ENCODE data around the gene XYLT1.
"Not testable (repeated sequence)": the region's sequence is repeated elsewhere in the genome, so short reads cannot be mapped to it uniquely, and the experiment has no call there.

Gene XYLT1, protein sequence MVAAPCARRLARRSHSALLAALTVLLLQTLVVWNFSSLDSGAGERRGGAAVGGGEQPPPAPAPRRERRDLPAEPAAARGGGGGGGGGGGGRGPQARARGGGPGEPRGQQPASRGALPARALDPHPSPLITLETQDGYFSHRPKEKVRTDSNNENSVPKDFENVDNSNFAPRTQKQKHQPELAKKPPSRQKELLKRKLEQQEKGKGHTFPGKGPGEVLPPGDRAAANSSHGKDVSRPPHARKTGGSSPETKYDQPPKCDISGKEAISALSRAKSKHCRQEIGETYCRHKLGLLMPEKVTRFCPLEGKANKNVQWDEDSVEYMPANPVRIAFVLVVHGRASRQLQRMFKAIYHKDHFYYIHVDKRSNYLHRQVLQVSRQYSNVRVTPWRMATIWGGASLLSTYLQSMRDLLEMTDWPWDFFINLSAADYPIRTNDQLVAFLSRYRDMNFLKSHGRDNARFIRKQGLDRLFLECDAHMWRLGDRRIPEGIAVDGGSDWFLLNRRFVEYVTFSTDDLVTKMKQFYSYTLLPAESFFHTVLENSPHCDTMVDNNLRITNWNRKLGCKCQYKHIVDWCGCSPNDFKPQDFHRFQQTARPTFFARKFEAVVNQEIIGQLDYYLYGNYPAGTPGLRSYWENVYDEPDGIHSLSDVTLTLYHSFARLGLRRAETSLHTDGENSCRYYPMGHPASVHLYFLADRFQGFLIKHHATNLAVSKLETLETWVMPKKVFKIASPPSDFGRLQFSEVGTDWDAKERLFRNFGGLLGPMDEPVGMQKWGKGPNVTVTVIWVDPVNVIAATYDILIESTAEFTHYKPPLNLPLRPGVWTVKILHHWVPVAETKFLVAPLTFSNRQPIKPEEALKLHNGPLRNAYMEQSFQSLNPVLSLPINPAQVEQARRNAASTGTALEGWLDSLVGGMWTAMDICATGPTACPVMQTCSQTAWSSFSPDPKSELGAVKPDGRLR

DNA sequence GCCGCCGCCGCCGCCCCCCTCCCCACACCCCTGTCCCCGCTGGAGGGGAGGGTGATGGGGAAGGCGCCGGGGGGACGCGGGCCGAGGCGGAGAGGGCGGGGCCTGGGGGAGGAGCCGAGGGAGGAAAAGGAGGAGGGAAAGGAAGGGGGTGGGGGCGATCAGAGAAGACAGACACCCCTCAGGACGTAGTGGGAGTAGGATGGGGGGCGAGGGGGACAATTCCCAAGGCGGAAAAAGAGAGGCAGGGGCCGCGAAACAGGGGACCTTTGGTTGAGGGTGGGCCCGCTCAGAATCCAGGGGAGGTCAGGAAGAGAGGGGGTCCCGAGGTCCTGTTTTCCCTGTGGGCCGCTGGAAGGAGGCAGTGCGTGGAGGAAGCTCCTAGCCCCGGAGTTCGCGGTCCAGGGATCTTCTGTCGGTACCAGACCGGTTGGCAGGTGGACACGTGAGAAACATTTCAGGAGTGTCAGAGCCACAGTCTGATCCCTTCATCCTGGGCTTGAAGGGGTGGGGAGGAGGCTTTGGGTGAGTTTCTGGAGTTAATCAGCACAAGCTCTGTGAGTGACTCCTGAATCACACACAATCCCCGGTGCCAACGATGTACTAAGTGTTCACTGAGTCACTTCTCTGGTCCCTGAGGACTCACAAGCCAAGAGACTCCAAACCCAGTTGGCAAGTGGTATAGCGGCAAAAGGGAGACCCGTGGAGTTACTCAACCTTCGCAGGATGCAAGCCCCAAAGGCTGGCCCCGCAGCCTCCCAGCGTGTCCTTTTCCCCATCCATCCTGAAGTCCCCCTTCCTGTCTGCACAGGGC is at the start of gene XYLT1:
TSS of gene XYLT1 (minus strand) at position 53 of the 811 bp plus-strand sequence. CDS start 164 bp downstream, outside the sequence.
- no peak for DNase-seq

DNA sequence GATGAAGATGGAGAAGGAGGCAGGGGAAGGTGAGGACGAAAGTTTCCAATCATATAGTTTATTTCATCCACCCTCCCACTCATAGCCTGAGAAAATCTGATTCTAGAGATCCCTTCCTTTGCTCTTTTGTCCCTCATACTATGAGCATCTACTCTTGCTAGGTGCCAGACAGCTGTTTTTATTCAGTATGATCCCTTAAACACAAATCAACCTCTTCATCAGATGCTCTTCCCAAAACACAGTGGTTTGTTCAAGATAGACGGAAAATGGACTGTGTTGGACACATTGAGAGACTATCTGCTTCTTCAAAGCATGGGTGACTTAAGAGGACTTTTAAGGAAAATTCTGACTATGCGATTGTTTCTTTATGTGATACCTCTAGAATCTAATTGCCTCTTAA is 49.4 kb upstream of the XYLT1 start:
- DNase-seq: no peak

DNA sequence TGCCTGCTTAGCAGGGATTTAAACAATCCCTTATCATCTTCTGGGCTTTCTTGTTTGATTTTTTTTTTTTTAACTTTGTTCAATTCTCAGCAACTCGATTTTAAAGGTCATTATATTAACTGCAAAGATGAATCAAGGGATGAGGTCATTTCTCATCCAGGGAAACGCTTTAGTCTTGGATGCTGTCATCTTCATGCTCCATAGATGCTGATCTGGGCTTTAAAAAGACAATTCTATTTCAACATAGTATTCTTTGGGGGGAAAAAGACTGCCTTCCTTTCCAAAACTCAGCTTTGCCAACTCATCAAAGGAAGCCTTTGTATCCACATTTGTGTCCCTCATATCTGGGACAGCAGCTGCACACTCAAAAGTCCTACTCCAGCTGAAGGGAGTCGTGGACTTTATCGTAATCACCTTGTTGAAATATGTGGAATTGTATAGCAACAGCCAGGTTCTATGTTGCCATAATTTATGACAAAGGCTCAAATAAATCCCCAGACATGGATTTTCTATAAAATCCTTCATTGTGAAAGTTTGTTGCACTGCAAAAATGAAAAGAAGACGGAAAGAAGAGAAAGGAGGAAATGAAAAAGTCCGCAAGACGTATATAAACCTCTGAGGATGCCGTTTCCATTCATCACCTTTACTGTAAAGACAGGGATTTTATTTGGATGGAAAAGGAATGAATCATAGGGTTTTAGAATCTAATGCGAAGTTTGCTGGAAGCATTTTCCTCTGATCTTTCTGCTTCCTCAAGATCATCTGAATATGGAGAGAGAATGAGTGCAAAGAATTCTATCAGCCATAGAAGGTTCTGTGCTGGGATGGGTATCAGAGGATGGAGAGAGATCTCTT is 48.6 kb upstream of the XYLT1 start:
- no peak for DNase-seq

DNA sequence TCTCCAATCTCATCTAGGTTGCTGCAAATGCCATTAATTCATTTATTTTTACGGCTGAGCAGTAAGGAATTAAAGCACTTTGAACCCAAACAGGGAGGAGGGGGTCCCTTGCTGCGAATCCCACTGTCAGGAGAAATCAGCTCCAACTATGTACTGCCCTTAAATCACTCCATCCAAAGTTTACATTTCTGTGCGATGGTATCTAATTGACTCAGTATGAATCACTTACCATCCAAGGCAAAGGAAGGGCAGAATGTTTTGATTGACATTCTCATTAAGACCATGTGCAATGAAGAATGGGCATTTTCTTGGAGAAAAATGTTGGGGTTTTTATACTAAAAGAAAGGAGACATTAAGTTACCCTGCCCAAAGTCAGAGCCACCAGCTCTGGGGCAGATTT is 47.7 kb upstream of the XYLT1 start:
- no peak for DNase-seq

DNA sequence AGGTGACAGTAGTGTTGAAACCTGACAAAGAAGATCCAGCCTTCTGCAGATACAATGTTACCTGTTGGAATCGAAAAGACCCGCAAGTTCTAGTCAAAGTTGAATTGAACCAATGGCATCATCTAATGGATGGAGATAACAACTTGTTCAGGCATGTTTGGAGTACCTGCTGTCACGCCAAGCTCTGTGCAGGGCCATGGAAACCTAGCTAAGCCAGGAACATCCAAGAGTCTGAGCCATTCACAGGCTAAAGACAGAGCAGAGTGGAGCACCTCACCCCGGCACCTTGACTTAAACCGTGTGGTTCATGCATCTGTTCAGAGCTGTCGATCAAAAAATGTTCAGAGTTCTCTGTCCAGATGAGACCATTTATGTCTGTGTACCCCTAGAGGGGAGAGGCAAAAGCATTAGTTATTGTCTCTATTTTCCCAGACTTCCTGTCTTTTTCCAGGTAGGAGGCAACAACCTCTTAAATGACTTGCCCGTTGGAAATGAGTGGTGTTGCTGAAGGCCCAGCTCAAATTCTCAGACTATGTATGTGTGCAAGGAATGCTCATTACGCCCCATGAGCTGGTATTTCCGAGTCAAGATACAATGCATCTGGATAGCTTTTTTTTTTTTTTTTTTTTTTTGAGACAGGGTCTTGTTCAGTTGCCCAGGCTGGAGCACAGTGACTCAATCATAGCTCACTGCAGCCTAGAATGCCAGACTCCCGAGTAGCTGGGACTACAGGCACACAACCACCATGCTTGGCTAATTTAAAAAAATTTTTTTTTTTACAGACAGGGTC is 44.9 kb upstream of the XYLT1 start:
- DNase-seq: no peak

DNA sequence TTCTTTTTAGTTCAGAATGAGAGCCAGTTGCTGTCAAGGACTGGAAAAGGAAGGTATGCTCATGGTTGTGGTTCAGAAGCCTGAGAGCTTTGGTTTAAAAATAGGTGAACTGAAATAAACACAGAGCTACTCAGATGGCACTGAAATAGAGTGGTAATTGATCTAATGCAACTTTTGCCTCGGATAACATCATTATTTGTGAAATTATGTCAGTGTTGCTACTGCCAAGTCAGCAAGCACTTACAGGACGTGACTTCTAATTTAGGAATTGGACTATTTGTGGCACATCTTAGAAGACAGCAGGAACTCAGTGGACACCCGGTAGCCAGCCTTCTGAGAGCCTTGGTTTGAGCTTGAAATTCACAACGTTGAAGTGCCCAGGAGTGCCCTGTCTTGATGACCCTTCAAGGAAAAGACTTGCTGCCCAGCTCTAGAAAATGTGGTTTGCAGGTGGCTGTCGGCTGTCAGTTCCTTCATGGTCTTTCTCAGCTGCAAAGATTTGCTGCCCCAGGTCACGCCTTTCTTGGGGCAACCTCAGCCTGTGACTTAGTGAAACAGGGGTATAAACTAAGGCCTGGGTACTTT is 42.0 kb upstream of the XYLT1 start:
- no peak for DNase-seq

DNA sequence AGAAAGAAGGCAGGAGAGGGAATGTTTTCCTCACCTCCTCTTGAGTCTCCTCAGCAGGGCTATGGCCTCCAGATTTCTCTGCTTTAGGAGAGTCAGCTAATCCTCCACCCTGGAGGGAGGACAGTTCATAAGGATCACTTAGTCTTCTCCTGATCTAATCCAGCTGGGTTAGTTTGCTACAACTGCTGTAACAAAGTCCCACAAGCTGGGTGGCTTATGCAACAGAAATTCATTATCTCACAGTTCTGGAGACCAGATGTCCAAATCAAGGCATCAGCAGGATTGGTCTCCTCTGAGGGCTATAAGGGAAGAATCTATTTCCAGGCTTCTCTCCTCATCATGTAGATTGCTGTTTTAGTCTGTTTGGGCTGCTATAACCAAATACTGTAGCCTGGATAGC is 40.6 kb upstream of the XYLT1 start:
- DNase-seq: no peak

DNA sequence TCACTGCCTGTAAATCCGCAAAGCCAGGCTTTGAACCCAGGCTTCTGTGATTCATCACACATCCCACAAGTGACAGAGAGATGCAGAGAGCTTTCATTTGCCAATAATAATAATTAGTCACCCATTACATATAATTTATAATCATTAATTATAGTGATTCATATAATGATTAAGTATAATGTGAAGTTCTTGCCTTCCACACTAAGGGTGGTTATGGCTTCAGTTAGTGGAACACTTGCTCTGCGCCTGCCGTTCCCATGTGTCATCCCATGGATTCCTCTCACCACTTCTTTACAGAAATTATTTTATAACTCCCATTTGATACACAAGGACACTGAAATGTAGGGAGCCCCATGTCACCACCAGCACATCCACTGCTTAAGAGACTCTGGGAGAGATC is 39.8 kb upstream of the XYLT1 start:
- no peak for DNase-seq

DNA sequence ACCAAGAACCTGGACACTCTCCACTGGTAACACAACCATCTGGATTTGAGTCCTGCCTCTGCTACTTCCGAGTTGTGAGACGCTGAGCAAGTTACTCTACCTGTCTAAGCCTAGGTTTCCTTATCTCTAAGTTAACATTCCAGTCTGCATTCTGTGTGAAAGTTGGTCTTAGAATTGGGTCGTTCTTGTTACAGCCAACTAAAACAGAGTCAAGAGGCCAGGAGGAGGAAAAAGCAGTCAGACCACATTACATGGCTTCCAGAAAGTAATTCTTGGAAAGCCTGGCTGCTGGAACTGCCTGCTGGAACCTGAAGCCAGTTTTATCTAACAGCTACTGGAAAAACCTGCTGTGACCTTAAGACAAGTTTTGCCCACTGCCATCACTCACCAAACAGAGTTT is 38.4 kb upstream of the XYLT1 start:
- no peak for DNase-seq

DNA sequence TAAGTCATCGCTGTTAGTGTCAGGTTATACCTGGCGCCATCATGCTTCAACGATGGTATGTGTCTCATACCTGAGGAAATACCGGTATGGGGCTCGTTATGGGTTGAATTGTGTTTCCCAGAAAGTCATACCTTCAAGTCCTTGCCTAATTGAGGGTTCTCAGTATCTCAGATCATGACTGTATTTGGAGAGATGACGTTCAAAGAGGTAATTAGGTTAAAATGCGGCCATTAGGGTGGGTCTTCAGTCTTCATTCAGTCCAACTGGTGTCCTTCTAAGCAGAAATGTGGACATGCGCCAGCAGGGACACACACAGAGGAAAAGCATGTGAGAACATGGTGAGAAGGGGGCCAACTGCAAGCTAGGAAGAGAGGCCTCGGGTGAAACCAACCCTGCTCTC is 37.5 kb upstream of the XYLT1 start:
- no peak for DNase-seq

DNA sequence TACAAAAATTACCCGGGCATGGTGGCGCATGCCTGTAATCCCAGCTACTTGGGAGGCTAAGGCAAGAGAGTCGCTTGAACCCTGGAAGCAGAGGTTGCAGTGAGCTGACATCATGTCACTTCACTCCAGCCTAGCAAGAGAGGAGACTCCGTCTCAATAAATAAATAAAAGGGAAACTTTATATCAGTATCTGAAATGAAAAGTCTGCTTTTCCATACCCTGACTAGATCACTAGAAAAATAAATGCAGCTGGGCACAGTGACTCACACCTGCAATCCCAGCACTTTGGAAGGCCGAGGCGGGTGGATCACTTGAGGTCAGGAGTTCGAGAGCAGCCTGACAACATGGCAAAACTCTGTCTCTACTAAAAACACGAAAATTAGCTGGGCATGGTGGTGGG is 36.8 kb upstream of the XYLT1 start:
- not testable (repeated sequence) for DNase-seq

DNA sequence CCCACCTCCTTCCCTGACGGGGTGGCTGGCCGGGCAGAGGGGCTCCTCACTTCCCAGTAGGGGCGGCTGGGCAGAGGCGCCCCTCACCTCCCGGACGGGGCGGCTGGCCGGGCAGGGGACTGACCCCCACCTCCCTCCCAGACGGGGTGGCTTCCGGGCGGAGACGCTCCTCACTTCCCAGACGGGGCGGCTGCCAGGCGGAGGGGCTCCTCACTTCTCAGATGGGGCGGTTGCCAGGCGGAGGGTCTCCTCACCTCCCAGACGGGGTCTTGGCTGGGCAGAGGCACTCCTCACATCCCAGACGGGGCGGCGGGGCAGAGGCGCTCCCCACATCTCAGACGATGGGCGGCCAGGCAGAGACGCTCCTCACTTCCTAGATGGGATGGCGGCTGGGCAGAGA is 35.1 kb upstream of the XYLT1 start:
- not testable (repeated sequence) for DNase-seq

DNA sequence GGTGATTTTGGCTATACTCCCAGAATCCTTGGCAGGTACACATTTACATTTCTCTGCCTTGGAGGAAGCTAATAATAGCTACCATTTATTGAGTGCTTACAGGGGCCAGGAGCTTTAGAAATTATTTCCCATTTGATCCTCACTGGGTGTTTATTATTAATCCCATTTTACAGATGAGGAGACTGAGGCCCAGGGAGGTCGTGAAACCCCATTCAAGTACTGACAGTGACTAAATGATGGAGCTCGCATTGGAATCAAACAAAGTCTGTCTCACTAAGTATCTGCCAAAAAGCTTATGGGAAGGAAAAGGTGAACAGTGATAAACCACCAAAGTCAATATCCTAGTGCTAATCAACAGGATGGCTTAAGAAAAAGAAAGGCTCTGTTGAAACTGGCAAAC is 33.3 kb upstream of the XYLT1 start:
- no peak for DNase-seq

DNA sequence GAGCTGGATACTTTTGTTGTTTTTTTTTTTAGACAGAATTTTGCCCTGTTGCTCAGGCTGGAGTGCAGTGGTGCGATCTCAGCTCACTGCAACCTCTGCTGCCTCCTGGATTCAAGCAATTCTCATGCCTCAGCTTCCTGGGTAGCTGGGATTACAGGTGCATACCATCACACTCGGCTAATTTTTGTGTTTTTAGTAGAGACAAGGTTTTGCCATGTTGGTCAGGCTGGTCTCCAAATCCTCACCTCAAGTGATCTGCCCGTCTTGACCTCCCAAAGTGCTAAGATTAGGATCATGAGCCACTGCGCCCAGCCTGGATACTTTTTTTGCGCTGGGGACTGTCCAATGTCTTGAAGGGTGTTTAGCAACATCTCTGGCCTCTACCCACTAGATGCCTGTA is 32.6 kb upstream of the XYLT1 start:
- DNase-seq: no peak

DNA sequence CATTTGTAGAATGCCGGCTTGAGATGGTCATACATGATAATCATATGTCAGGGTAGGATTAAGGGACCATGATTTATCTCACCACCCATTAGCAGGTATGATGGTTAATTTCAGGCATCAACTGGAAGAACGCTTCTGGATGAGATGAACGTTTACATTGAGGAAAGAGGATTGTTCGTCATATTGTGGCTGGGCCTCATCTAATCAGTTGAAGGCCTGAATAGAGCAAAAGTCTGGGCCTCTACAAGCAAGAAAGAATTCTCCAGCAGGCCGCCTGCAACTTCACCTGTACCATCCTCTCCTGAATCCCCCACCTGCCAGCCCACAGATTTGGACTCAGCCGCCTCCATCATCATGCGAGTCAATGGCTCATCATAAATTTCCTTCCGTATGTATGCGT is 30.6 kb upstream of the XYLT1 start:
- no peak for DNase-seq

DNA sequence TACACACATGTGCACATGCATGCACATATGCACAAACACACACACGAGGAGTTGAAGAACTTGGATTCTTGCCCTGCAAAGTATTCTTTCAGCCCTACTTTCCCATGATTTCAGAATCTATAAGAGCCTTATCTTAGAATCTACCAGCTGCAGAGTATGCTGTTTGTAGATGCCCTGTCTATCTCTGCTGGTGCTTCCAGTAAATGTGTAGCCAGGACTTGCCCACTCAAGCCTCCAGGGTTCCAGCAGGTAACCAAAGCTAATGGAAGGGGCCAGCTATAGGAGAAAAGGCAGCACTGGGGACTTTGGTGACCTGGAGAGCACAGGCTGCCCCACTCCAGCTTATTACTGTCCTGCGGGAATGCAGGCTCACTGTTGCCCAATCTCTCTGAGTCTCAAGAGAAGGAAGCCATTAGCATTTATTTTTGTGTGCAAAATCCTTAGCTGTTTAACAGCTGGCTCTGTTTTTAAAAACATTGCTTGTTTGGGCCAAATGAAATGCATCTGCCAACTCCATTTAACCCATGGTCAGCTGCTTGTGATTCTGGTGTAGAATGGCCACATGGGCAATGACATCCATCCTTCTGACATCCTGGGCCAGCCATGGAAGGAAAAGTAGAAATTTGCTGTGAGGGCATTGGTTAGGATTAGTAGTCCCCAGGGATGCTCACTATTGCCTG is 28.6 kb upstream of the XYLT1 start:
- no peak for DNase-seq

DNA sequence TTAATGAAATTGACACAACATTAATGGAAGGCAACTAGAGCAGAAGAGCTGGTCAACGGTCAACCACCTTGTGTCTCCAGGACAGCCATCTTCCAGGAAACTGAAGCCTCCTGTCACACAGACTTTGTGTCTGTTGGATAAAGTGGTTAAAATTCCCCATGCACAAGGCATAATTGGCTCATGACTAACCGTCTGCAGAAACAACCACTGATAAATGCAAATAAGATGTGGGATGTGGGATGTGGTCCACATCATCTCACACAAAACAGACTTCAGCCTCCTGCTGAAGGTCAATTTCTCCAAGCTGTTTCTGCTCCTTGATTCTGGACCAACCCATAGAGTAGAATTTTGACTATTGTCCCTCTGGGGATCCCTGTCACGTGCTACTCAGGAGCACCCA is 26.9 kb upstream of the XYLT1 start:
- no peak for DNase-seq

DNA sequence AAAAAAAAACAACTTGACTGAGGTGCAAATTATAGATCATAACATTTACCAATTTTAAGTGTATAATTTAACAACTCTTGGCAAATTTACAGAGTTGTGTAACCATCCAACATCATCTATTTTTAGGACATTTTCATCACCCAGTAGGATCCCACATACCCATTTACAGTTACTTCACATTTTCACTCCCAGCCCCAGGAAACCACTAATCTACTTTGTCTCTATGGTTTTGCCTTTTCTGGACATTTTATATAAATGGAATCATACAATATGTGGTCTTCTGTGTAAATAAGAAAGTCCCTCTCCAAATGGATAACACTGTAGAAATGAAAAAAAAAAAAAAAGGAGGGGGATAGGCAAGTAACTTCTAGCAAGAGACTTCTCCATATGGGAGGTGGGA is 26.1 kb upstream of the XYLT1 start:
- DNase-seq: no peak

DNA sequence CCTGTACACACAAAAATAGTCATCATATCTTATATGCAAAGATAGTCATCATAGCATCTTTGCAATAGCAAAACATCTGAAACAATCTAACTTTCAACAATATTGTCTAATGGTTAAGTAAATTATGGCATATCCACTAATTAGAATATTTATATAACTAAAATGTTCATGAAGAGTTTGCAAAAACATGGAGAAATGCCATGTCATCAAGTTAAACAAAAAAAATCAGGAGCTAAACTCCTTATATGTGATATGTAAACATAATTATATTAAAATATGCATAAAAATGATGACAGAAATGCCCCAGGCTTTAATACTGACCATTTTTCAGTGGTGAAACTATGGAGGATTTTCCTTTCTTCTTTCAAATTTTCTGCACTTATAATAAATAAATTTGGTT is 22.3 kb upstream of the XYLT1 start:
- DNase-seq: no peak

DNA sequence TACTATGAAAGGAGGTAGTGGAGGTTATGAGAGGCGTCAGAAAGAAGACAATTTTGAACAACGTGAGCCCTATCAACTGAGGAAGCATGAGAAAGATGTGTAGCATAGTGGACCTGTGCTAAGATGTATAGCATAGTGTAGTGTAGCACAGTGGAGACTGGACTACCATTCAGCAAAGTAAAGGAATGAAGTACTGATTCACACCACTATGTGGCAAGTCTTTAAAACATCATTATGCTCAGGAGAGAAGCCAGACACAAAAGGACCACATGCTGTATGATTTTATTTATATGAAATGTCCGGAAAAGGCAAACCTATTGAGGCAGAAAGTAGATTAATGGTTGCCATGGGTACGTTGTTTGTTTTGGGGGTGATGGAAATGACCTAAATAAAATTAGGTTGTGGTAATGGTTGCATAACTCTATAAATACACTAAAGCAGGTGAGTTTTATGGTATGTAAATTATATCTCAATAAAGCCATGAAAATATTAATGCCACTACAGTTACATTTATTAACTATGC is 20.4 kb upstream of the XYLT1 start:
- no peak for DNase-seq

Measured in hippocampal formation (tissue), 2 donors.